Kidney tubule cell (primary cell): ENCODE results near the gene ASAP2.

ENCODE experiments used
- DNase-seq: peaks from one replicate; pipeline ENCODE4 v3.0.0-alpha.2; 2018; ENCODE audit warnings: low spot score

The ASAP2 gene

DNA sequence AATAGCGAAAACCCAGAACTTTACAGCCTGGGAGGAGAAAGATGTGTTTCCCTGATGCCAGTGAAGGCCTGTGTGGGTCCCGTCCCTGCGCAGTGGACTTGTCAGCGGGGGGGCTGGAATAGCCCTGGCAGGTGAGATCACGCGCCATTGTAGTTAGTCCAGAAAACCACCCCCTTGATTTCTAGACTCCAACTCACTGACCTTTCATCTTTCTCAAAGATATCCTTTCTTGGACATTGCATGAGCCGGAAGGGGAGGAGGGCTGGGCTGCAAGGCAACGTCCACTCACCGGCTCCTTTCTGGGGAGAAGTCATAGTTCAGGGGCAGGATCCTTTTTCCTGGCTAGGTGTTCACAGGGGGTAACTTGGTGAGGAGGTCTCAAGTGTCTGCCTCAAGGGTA lies 22.3 kb upstream of the ASAP2 start:
- no peak for DNase-seq

GRCh38 chr2:9187620-9188214 lies 18.9 kb upstream of the ASAP2 start:
- DNase-seq, result peak; percentile 20

- no peak for DNase-seq
Observed at GRCh38 chr2:9188823-9189222, 17.8 kb upstream of the ASAP2 start.

DNA sequence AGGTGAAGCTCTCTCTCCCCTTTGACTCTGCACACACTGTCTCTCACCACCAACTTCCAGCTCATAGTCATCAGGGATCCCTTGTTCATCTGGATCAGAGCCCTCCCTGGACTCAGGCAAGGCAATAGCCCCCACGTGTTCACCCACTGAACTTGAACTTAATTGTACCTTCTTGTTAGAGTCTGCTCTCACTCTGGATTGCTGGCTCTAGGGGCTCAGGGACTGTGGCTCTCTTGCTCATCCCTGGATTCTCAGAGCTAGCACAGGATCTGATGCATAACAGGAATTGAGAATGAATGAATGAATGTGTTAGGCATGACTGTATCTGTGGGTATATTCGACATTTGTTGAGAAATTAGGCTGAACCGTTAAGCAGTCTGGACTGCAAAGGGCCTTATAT lies 16.7 kb upstream of the ASAP2 start:
- no peak for DNase-seq

DNA sequence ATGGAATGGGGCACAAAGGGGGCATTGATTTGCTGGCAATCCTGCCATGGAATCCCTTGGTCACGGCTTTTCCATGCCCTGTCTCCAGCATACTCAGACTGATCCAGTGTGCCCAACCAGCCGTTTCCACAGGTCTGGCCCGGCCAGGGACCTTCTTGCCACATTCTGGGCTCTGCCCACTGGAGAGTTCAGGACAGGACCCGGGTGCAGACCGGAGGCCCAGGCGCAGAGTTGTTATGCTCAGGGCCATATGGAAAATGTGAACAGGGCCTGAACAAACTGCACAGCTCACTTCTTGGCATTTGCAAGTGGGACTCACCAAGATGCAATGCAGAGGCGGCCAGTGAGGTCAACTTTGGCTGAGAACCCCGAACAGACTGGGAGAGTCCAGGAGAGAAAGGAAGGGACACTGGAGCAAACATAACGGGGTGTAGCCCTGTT lies 15.6 kb upstream of the ASAP2 start:
- peak; percentile 68 for DNase-seq

- DNase-seq, result no peak
Observed at GRCh38 chr2:9192712-9193111, 13.9 kb upstream of the ASAP2 start.

DNA sequence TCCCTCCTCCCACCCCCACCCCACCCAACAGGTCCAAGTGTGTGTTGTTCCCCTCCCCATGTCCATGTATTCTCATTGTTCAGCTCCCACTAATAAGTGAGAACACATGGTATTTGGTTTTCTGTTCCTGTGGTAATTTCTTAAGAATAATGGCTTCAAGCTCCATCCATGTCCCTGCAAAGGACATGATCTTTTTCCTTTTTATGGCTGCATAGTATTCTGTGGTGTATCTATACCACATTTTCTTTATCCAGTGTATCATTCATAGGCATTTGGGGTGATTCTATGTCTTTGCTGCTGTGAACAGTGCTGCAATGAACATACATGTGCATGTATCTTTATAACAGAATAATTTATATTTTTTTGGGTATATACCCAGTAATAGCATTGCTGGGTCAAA lies 12.3 kb upstream of the ASAP2 start:
- DNase-seq, result no peak

DNA sequence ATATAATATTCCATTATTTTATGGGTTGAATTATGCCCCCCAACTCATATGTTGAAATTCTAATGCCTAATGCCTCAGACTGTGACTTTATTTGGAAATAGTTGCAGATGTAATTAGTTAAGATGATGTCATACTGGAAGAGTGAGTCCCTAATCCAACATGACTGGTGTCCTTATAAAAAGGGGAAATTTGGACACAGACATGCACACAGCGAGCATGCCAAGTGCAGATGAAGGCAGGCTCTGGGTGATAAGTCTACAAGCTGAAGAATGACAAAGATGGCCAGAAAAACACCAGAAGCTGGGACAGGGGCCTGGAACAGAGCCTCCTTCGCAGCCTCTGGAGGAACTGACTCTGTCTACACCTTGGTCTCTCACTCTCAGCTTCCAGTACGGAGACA lies 10.0 kb upstream of the ASAP2 start:
- no peak for DNase-seq

GRCh38 chr2:9197916-9198315 lies 8.7 kb upstream of the ASAP2 start:
- no peak for DNase-seq

DNA sequence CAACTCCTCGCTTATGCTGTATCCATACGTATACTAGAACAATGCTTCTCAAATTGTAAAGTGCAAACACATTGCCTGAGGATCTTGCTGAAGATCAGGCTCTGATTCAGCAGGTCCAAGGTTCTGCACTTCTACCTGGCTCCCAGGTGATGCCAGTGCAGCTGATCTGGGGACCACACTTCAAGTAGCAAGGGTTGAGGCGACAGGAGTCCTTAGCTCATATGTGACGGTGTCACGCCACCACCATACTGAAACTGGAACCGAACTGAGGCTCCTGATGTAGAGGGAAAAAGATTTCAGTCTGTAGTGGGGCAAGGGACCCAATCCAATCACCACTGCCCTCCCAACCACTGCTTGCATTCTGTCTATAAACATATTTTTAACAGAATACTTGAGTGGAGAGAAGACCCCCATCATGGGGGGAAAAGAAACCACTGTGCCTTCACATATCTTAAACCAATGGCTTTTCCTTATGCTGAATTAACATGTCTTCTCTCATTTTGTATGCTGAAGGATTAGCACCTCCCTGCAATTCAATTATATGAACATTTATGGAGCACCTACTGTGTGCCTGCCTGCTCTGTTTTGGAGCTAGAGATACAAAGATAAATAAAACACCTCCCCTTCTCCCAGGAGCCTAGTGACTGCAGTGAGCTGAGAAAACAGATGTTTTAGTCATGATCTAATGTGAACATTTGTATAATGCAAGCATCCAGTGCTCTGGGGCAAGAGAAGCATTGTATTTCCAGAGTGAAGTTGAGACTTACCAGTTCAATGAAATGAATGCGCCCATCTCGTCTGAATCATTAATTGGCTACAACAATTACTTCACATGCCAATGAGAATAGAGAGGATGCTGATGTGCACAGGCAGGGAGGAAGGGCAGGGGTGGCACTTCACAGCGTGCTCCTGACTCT lies 6.6 kb upstream of the ASAP2 start:
- no peak for DNase-seq

GRCh38 chr2:9200633-9201015 lies 6.0 kb upstream of the ASAP2 start:
- no peak for DNase-seq

- DNase-seq, result peak; percentile 75
Observed at GRCh38 chr2:9201185-9201891, 5.3 kb upstream of the ASAP2 start.

DNA sequence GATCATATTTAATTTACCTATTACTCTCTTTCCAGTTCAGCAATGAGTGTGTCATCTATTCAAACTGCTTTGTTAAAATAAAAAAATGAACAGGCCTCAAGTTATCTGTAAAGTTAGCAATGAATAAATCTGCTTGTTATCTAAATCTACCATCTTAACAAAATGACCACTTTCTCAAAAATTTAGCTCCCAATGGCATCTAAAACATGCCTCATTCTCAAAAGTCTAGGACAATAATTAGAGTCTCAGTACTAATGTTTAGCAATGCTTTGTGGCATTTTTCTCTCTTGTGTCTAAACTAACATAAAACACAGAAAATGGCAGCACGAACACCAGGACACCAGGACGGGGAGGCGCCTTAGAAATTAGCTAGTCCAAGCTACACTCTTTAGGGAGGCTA lies 3.6 kb upstream of the ASAP2 start:
- no peak for DNase-seq

DNA sequence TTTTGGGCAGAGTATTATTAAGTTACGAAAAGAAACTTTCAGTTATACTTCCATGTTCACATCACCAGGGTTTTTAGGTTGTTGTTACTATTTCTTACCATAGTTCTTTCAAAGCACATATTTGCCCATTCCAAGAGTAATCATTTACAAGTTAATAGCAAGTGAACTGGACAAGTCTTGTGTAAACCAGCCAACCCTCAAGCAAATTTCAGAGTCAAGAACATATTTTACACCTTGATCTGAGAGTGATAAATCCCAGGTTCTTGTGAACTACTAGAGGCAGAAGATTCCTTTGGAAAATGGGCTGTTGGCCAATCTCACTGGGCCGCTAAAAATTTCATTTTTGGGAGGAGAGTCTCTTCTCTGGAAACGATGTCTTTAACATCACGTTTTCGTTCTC lies 2.7 kb upstream of the ASAP2 start:
- DNase-seq, result no peak

DNA sequence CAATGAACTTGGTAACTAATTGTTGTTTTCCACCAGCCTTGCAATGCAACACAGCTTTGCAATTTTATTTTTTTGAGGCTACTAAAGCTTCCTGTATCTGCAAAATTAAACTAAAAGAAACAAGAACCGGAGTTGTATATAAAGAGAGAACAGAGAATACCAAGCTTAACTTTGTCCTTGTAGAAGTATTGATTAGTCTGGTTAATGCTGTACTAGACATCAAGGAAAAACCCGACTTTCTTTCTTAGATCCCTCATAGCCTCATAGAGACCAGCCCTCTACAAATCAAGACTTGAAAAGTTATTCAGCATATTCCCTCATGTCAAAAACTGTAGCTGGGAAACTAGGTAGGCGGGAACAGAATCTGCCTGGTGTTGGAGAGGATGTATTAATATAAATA lies 1.7 kb upstream of the ASAP2 start:
- no peak for DNase-seq

DNA sequence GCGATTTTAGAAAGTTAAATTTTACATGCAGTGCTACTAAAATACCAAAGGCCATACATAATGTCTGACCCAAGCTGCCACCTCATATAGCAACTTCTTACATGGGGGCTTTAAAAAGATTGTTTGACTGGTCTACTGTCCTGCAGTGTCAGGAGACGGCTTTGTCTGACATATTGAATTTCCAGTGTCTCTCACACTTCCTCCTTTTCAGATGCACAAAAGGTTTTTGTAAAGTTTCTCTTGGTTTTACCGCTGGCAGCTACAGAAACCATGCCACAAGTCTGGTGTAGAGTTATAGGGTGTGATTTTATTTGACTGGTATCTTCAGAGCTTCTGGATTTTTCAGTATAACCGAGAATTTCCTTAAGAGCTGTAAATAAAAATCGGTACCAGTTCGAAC lies 1.1 kb upstream of the ASAP2 start:
- no peak for DNase-seq

DNA sequence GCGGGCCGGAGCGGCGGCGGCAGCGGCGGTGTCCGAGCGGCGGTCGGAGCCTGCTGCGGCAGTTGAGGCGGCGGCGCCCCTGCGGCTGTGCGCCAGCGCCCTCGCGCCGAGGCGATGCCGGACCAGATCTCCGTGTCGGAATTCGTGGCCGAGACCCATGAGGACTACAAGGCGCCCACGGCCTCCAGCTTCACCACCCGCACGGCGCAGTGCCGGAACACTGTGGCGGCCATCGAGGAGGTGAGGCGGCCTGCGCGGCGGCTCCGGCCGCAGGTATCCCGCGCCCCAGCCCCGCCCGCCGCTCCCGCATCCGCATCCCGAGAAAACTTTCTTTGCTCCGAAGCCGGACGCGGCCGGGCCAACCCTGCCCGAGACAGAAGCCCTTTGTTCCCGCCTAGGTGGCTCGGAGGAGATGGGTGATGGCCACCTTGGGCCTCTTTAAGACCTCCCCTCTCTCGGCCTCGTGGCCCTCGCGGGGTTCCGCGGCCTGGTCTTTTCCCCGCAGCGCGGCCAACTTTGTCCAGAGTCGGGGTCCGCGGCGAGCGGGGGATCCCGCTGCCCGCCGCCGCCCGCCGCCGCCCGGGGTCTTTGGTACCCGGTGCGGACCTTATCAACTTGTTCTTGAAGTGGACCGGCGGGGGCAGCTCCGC lies 504 bp downstream of the ASAP2 start:
- no peak for DNase-seq

DNA sequence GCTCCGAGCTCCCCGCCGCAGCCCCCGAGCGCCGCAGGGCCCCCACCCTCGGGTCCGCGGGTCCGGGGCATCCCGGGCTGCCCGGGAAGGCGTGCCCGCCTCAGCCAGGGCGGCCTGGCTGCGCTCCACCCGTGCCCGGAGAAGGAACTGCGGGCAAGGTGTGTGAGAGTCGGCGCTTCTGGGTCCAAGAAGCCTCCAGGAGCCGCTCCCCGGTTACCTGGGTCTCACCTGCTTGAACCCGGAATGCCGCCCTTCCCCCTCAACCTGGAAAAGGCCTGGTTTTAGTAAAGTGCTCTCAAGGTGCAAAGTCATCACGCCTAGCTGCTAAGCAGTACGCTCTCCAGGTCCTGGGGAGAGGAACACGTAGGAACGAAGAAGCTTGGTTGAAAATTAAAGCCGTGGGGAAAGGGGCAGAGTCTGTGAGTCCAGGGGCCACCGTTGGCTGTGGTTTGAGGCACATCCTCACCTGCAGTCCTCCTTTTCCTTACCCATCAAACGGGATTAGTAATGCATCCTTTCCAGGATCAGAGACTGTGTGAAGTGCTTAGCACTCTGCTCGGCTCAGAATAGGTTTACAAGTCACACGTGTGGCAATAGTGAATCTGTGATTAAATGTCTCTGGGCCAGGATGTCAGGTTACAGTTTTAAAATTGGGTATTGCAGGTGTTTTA lies 1.2 kb downstream of the ASAP2 start:
- DNase-seq, result peak; percentile 62

DNA sequence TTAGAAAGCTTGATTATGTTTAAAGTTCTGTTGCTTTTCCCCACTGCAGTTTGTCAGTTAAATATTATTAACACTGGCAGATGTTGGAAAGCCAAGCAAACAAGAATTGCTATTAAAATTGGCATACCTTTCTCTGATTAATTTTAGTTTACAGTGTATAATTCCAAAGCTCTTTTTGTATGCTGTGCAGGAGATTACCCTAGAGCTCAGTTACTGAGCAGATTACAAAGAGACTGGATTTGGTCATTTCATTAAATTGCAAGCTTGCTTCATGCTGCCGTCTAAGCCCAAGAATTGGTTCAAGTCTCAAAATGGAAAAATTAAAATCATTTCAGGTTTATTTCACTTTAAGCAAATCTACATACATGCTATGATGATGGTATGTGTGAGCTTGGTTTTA lies 2.3 kb downstream of the ASAP2 start:
- no peak for DNase-seq

- DNase-seq, result peak; percentile 34
Observed at GRCh38 chr2:9210030-9210429, 3.4 kb downstream of the ASAP2 start.

DNA sequence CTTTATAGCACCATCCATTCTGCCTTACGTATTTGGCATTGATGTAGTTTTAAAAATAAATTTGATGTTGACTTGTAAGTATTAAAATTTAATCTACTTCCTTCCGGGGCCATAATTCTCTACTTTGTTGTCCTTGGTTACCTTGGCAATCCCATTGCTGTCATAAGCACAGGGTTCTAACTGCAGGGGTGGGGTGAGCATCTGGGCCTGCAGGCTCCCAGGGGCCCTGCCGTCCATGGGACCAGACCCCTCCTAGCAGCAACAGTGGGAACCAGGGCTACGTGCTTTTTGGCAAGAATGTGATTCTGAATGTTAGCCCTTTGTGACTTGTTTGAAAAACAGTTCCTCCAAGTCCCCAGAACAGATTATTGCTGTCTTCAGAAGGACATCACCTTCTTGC lies 4.9 kb downstream of the ASAP2 start:
- no peak for DNase-seq

DNA sequence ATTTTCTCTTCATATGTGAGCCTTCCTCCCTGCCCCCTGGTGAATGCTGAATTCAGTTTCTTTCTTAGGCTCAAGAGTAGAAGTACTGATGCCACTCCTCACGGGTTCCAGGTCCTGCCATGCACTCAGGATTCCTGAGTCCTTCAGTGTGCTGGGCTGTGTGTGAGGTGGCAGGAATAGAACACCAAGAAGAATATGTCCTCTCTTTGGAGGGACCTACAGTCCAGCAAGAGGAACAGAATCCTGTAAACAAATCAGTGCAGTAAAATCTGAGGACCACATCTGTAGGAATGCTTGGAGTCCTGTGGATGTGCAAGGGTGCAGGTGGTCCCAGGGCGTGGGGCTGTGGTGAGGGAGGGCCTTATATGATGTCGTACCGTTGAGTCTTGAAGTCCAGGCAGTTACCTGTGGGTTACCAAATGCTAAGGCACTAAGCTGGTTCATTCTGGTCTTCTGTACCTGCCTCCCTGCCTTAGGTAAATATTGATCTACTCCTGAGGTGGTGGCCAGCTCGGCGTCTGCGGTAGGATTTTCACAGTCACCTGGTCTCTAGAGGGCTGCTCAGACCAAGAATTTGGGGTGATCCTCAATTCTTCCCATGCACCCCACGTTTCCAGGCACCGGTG lies 5.5 kb downstream of the ASAP2 start:
- DNase-seq, result no peak
